ENCODE data around the gene RADX.
A peak's percentile ranks its signal among the peaks of the same experiment; 100 is the strongest.

The RADX gene

DNA sequence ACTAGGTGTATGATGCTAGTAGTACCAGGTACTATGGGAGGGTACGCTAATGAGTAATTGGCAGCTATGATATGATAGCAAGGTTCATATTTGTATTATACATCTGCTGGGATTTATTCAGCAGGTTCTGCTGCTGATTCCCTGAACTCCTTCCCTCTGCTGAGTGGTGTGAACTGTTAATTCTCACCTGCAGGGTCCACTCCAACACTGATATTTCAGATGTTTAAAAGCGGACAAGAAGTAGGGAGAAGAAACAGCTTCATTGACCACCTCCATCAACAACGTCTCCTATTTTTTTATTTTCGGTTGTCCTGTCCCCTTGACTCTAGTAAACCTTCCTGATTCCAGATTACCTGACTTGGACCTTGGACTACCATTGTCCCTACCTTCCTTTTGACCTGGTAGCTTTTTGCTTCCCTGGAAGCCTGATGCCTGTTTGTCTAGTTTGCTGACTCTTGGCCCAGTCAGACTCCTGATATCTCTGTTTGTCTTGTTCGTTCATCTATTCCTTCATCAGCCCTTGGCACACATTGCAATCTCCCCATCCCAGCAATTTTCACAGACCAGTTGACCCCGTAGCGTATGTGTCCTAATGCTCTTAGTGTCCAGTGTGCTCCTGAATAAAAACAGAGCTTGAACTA is 80.8 kb downstream of the RADX start:
- DNase-seq: no peak

DNA sequence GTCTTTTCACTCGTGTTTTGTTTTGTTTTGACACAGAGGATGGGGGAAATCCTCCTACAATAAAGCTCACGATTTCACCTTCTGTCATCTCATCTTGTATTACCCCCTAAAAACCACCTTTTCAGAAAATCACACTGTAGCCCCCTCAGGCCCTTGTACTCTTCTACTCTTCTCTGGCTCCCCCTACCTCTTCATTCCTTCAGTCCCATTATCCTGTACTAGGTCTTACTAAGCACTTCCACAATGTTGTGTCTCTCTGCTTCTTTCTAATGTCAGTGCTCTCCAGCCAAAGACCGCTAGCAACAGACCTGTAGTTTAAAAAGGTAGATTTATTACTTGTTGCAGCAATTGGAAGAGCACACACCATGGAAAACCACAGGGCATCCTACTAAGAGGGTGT is 84.7 kb downstream of the RADX start:
- DNase-seq: no peak

GRCh38 chrX:106698693-106699092 is 86.9 kb downstream of the RADX start:
- no peak for DNase-seq

GRCh38 chrX:106702636-106703035 is 90.9 kb downstream of the RADX start:
- DNase-seq: no peak

GRCh38 chrX:106706466-106706865 is 94.7 kb downstream of the RADX start:
- DNase-seq: no peak

DNA sequence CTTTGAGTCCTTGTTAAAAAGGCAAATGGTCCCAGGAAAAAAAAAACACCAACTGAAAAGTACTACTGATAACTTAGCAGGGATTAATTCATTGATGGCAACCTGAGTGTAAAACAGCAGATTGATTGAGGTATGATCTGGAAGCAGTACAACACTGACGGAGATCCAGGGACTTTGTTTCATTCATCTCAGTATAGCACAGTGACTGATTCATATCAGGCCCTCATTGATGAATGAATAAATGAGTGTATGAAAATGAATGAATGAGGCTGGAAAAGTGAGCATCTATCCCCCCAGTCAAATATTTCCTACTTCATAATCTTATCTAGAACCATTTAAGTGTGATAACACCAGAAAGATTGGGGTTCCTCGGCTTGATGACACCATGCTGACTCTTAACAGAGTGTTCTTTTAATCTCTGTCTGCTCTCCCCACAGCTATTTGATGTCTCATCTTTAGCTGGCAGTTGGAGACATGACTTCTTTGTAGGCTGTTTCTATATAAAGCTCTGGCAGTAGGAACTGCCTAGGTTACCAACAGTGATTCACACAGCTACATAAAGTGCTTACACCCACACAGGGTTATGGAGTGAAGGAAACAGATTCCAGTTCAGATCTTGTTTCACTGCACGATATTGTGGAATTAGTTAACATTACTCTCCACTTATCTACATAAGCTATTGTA is 96.1 kb downstream of the RADX start:
- no peak for DNase-seq

- DNase-seq: no peak
Measured at GRCh38 chrX:106710771-106711170, 99.0 kb downstream of the RADX start.

DNA sequence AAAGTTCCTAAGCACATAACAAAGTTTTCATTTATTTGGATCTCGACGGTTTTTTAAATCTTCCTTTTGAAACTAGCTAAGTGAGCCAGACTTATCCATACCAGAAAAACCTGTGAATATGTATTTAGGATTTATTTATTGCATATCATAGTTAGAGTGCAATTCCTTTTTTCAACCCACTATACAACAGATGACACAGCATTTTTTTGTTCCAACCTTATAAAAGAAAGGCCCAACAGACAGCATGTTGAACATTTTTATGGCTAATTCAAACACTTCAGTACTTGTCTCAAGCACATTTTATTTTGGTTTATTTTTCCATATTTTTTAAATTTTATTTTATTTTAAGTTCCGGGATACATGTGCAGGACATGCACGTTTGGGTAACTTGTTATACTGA is 99.6 kb downstream of the RADX start:
- DNase-seq: no peak

- DNase-seq: no peak
Measured at GRCh38 chrX:106716004-106716403, 104.2 kb downstream of the RADX start.

GRCh38 chrX:106716463-106716862 is 104.7 kb downstream of the RADX start:
- no peak for DNase-seq

DNA sequence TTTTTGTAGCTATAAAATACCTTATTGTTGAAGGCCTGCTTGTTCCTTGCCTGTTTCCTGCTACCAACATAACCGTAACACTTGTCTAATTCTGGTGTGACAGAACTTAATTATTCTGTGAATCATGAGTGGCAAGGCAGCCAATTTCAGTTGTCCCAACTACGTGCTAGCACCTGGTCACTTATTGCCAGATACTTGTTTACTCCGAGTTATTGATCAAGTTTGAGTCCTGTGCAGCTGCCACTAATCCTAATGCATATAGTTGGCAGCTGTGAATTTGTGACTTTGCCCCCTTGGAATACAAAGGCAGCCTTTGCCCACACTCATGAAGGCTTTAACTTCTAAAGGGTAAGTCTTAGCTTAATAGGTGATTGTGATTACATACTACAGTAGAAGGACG is 106.9 kb downstream of the RADX start:
- DNase-seq: no peak

DNA sequence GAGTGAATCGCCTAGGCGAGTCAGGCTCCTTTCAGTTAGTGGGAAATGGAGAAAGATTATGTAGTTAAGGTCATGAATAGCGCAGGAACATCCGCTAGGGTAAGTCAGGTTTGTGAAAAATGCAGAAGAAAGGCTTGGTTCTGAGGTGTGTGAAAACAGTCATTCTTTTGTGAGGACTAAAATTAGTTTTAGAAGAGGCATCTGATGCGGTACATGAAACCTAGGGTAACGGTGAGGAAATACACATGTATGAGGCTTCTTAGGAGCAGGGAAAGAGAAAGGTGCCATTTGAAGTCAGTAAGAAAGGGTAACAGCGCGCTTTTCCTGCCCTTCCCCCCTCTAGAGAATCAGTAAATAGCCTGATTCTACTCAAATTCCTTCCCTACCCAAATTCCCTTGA is 114.2 kb downstream of the RADX start:
- no peak for DNase-seq

- peak; percentile 13 for DNase-seq
Measured at GRCh38 chrX:106726485-106727437, 115.0 kb downstream of the RADX start, which contains the start of gene RNF128. TSS of gene RNF128 (plus strand) at chrX:106726701. CDS start at chrX:106726914, 213 bp downstream.

DNA sequence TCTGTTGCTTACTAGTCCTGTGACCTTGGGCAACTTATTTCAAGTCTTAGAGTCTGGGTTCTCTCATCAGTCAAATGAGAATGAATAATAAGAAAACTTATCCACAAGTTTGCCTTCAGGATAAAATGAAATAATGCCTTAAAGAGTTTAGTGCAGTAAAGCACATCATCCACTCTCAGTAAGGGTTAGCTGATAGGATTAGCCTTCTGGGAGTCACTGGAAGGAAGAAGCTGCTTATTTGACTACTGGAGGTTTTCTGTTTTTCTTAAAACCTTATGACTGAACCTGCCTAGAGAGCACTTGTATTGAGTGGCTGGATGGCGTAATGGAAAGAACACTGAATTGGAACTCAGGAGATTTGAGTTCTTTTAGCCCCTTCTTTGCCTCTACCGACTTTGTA is 116.6 kb downstream of the RADX start:
- DNase-seq: no peak

Data from CD4-positive, alpha-beta T cell treated with Interleukin-17A for 4 hours (primary cell).